Tibial artery (tissue), 4 donors: ENCODE measurements around the gene SEMA3B.
"Not testable (repeated sequence)": the region's sequence is repeated elsewhere in the genome, so short reads cannot be mapped to it uniquely, and the experiment has no call there.

Source experiments
- DNase-seq, 2 donors: peaks; one replicate each; pipeline ENCODE4 v3.0.0-alpha.2; 2019
- H3K27ac ChIP-seq, 2 donors: fragments of 200-600 bp; sonication (generic) in 1 of 2; 1 replicate in 1 of 2; 2 replicates in 1 of 2; pipeline ENCODE4 v1.5.1; 2018 to 2019; ENCODE audit warnings: mild to moderate bottlenecking in 1 of 2
- H3K27me3 ChIP-seq, 2 donors: fragments of 200-600 bp; sonication (generic) in 1 of 2; one replicate each; pipeline versions ENCODE4 v1.5.1 to v1.6.0; 2016 to 2019
- H3K36me3 ChIP-seq, 3 donors: fragments of 200-600 bp; sonication (generic) in 2 of 3; one replicate each; pipeline ENCODE4 v1.5.1; 2016 to 2019; ENCODE audit warnings: mild to moderate bottlenecking in 2 of 3
- H3K4me1 ChIP-seq, 4 donors: fragments of 200-600 bp; sonication (generic) in 2 of 4; 1 replicate in 3 of 4; 2 replicates in 1 of 4; pipeline ENCODE4 v1.5.1; 2016 to 2019
- H3K4me3 ChIP-seq, 2 donors: fragments of 200-600 bp; sonication (generic) in 1 of 2; 1 replicate in 1 of 2; 2 replicates in 1 of 2; pipeline ENCODE4 v1.5.1; 2018 to 2019; ENCODE audit warnings: mild to moderate bottlenecking in 2 of 2
- H3K9me3 ChIP-seq, 3 donors: fragments of 200-600 bp; sonication (generic) in 1 of 3; one replicate each; pipeline ENCODE4 v1.5.1; 2016 to 2019
- CTCF ChIP-seq, 2 experiments: fragments of 200-600 bp in 1 of 2; fragments of 450-650 bp in 1 of 2; IDR thresholded peaks; one replicate each; pipeline ENCODE4 v1.5.1; 2017 to 2019; ENCODE audit warnings: antibody characterized with exemption in 2 of 2, mild to moderate bottlenecking in 1 of 2, moderate library complexity in 1 of 2
- intact Hi-C: fragments of 100-400 bp; cut with DNase I; formaldehyde crosslinking; loops from one replicate; pipeline ENCODE4 v1.15.0; 2023; ENCODE audit warnings: low total_unique reads

Gene SEMA3B

GRCh38 chr3:50302095-50303012 lies 33.4 kb downstream of the SEMA3B start:
- DNase-seq = no peak
- no peak overlapping the region for H3K4me3 ChIP-seq

GRCh38 chr3:50303013-50303815 lies 34.3 kb downstream of the SEMA3B start, which contains the start of gene HYAL1:
HYAL1 (minus strand) TSS chr3:50303574; CDS start chr3:50302956, 618 bp downstream.
- no peaks in the 10 kb centered on the region for H3K36me3 ChIP-seq
- H3K27ac ChIP-seq = peak within 1 kb of the TSS in 1 of 2 donors; percentile 25
- H3K27me3 ChIP-seq = no peaks in the 10 kb centered on the region
- peak within 1 kb of the TSS in 1 of 2 donors; percentile 9 for H3K4me3 ChIP-seq
- intact Hi-C loops = no loop called here
- H3K9me3 ChIP-seq = no peaks in the 10 kb centered on the region
- no peak for TF ChIP-seq CTCF (IDR thresholded peaks at IDR 0.05)
- peaks cover 8 to 32% (median 25%) of the 10 kb centered on the region in 4 donors for H3K4me1 ChIP-seq
- no peak for DNase-seq

More at GRCh38 chr3:50302095-50303012, 33.4 kb downstream of the SEMA3B start:
- H3K9me3 ChIP-seq = no peaks in the 10 kb centered on the region
- H3K36me3 ChIP-seq = peaks cover 0 to under 1% (median 0%) of the 10 kb centered on the region in 3 donors
- no peak for TF ChIP-seq CTCF (IDR thresholded peaks at IDR 0.05)
- H3K27me3 ChIP-seq = no peaks in the 10 kb centered on the region
- H3K27ac ChIP-seq = no peak overlapping the region
- intact Hi-C loops = no loop called here
- H3K4me1 ChIP-seq = peaks cover 8 to 40% (median 32%) of the 10 kb centered on the region in 4 donors

GRCh38 chr3:50304601-50305000 lies 35.7 kb downstream of the SEMA3B start:
- H3K4me1 ChIP-seq = peaks cover 8 to 25% (median 17%) of the 10 kb centered on the region in 4 donors
- TF ChIP-seq CTCF (IDR thresholded peaks at IDR 0.05) = no peak
- H3K4me3 ChIP-seq = no peak overlapping the region
- H3K9me3 ChIP-seq = no peaks in the 10 kb centered on the region
- no peak overlapping the region for H3K27ac ChIP-seq
- H3K36me3 ChIP-seq = no peaks in the 10 kb centered on the region
- H3K27me3 ChIP-seq = no peaks in the 10 kb centered on the region
- no peak for DNase-seq
- intact Hi-C loops = no loop called here

GRCh38 chr3:50312041-50312440 lies 43.1 kb downstream of the SEMA3B start:
- H3K27ac ChIP-seq, H3K9me3 ChIP-seq, DNase-seq, H3K4me1 ChIP-seq, H3K27me3 ChIP-seq, H3K4me3 ChIP-seq, intact Hi-C loops: not testable (repeated sequence)
- H3K36me3 ChIP-seq = peaks cover 0 to 13% (median 4%) of the 10 kb centered on the region in 3 donors

- no peak for DNase-seq
- Histone ChIP-seq H3K4me3 (no peak overlapping the region), H3K27ac (no peak overlapping the region)
Measured at GRCh38 chr3:50314342-50314741, 45.4 kb downstream of the SEMA3B start.

More at GRCh38 chr3:50314342-50314741, 45.4 kb downstream of the SEMA3B start:
- Histone ChIP-seq H3K36me3 (peaks cover 0 to 24% (median 18%) of the 10 kb centered on the region in 3 donors), H3K27me3 (no peaks in the 10 kb centered on the region), H3K4me1 (peaks cover 0 to 30% (median 9%) of the 10 kb centered on the region in 4 donors), H3K9me3 (no peaks in the 10 kb centered on the region)
- intact Hi-C loops = no loop called here
- TF ChIP-seq CTCF (IDR thresholded peaks at IDR 0.05) = no peak
